Neural progenitor cell (in vitro differentiated cells): ENCODE measurements around the gene CCDC97. TPM values are rescaled to one million over a fixed set of nuclear protein-coding genes. Genes with fewer than 3 reads are reported as not detected.

Experiments
- DNase-seq: peaks from one replicate; pipeline ENCODE4 v3.0.0-alpha.2; 2016; ENCODE audit warnings: low spot score
- H2AFZ ChIP-seq: fragments of 200-600 bp; sonication (generic); replicated peaks from 2 replicates; pipeline ENCODE4 v1.6.1; 2016; ENCODE audit warnings: antibody characterized with exemption
- H3F3A ChIP-seq: fragments of 200-600 bp; sonication (generic); 2 replicates; pipeline ENCODE4 v1.6.1; 2016; ENCODE audit warnings: antibody characterized with exemption, low read depth
- H3K27ac ChIP-seq: fragments of 200-600 bp; sonication (generic); 2 replicates; pipeline ENCODE4 v1.5.1; 2016; ENCODE audit warnings: mild to moderate bottlenecking
- H3K27me3 ChIP-seq: fragments of 200-600 bp; sonication (generic); 2 replicates; pipeline ENCODE4 v1.6.1; 2016; ENCODE audit warnings: mild to moderate bottlenecking, moderate library complexity
- H3K36me3 ChIP-seq: fragments of 200-600 bp; sonication (generic); 2 replicates; pipeline ENCODE4 v1.5.1; 2016
- H3K4me1 ChIP-seq: fragments of 200-600 bp; sonication (generic); 2 replicates; pipeline ENCODE4 v1.6.1; 2016; ENCODE audit warnings: mixed run types
- H3K4me2 ChIP-seq: fragments of 200-600 bp; sonication (generic); 2 replicates; pipeline ENCODE4 v1.6.1; 2016
- H3K4me3 ChIP-seq: fragments of 200-600 bp; sonication (generic); 2 replicates; pipeline ENCODE4 v1.5.1; 2016
- H3K79me2 ChIP-seq: fragments of 200-600 bp; sonication (generic); 2 replicates; pipeline ENCODE4 v1.6.1; 2016; ENCODE audit warnings: low read depth
- H3K9ac ChIP-seq: fragments of 200-600 bp; sonication (generic); 2 replicates; pipeline ENCODE4 v1.6.1; 2016
- H3K9me3 ChIP-seq: fragments of 200-600 bp; sonication (generic); 2 replicates; pipeline ENCODE4 v1.5.1; 2016; ENCODE audit warnings: low read depth
- H4K20me1 ChIP-seq: fragments of 200-600 bp; sonication (generic); 2 replicates; pipeline ENCODE4 v1.6.1; 2016; ENCODE audit warnings: low read depth
- H3K27ac Mint-ChIP-seq: 3 replicates; pipeline ENCODE4 v1.8.0; 2021; ENCODE audit warnings: mixed read lengths
- H3K27me3 Mint-ChIP-seq: 2 replicates; pipeline ENCODE4 v1.8.0; 2022; ENCODE audit warnings: low read depth, mild to moderate bottlenecking, inconsistent platforms, moderate library complexity, mixed read lengths; ENCODE audit not compliant: insufficient read depth
- H3K36me3 Mint-ChIP-seq: 3 replicates; pipeline ENCODE4 v1.8.0; 2021; ENCODE audit warnings: mixed read lengths
- H3K4me1 Mint-ChIP-seq: 3 replicates; pipeline ENCODE4 v1.8.0; 2021; ENCODE audit warnings: mixed read lengths
- H3K4me3 Mint-ChIP-seq: 3 replicates; pipeline ENCODE4 v1.8.0; 2021; ENCODE audit warnings: mild to moderate bottlenecking, moderate library complexity, mixed read lengths
- H3K9me3 Mint-ChIP-seq: 3 replicates; pipeline ENCODE4 v1.8.0; 2020; ENCODE audit warnings: mixed read lengths
- CTCF ChIP-seq: fragments of 200-600 bp; sonication (generic); IDR thresholded peaks from 2 replicates; pipeline ENCODE4 v1.5.1; 2017; ENCODE audit warnings: antibody characterized with exemption, mild to moderate bottlenecking
- EZH2 ChIP-seq: fragments of 200-600 bp; sonication (generic); IDR thresholded peaks from 2 replicates; pipeline ENCODE4 v1.6.1; 2017; ENCODE audit warnings: antibody characterized with exemption, mild to moderate bottlenecking, moderate library complexity
- EZH2phosphoT487 ChIP-seq: fragments of 200-600 bp; sonication (generic); IDR thresholded peaks from 2 replicates; pipeline ENCODE4 v1.6.1; 2017; ENCODE audit warnings: antibody characterized with exemption
- total RNA-seq: library from RNA; depleted of rRNA; stranded (reverse); fragments of >200 nt; gene quantifications from 2 replicates; pipeline ENCODE4 v1.2.3, GENCODE V29; 2015; ENCODE audit warnings: low replicate concordance

Gene CCDC97
- total RNA-seq, 1 donor from 2014 or later: 19.1 TPM

- no peaks in the 10 kb centered on the region for H3K9me3 ChIP-seq
- no peak overlapping the region for H3K27ac ChIP-seq
- peaks cover 2% of the 10 kb centered on the region for H3K4me1 ChIP-seq
- peaks cover 27% of the 10 kb centered on the region for H3K36me3 Mint-ChIP-seq
- no peak for DNase-seq
- peaks cover 4% of the 10 kb centered on the region for H3K36me3 ChIP-seq
- no peak overlapping the region for H3K4me2 ChIP-seq
- peaks cover 5% of the 10 kb centered on the region for H3F3A ChIP-seq
- no peak overlapping the region for H3K4me3 ChIP-seq
- no peaks in the 10 kb centered on the region for H3K9me3 Mint-ChIP-seq
- H2AFZ ChIP-seq: no peak overlapping the region
- H4K20me1 ChIP-seq: no peaks in the 10 kb centered on the region
- H3K79me2 ChIP-seq: peaks cover 17% of the 10 kb centered on the region
- peaks cover 5% of the 10 kb centered on the region for H3K4me1 Mint-ChIP-seq
- no peak overlapping the region for H3K9ac ChIP-seq
- TF ChIP-seq EZH2phosphoT487 (no peak), EZH2 (no peak), CTCF (no peak)
- no peak overlapping the region for H3K27ac Mint-ChIP-seq
- H3K4me3 Mint-ChIP-seq: no peak overlapping the region
- no peaks in the 10 kb centered on the region for H3K27me3 ChIP-seq
- peaks cover 4% of the 10 kb centered on the region for H3K27me3 Mint-ChIP-seq
These were observed 6.4 kb downstream of the CCDC97 start for GRCh38 chr19:41316306-41316920.

GRCh38 chr19:41318696-41319499 lies 8.9 kb downstream of the CCDC97 start:
- Histone ChIP-seq H3K4me3 (no peak overlapping the region), H3F3A (peaks cover 7% of the 10 kb centered on the region), H2AFZ (no peak overlapping the region), H3K79me2 (no peaks in the 10 kb centered on the region), H3K9me3 (no peaks in the 10 kb centered on the region), H3K4me1 (no peaks in the 10 kb centered on the region), H3K9ac (no peak overlapping the region), H3K27me3 (no peaks in the 10 kb centered on the region), H3K27ac (no peak overlapping the region), H3K36me3 (peaks cover 4% of the 10 kb centered on the region), H4K20me1 (peaks cover 8% of the 10 kb centered on the region), H3K4me2 (no peak overlapping the region)
- H3K36me3 Mint-ChIP-seq: peaks cover 21% of the 10 kb centered on the region
- TF ChIP-seq EZH2 (no peak), CTCF (no peak), EZH2phosphoT487 (no peak)
- H3K27me3 Mint-ChIP-seq: peaks cover 4% of the 10 kb centered on the region
- peaks cover 12% of the 10 kb centered on the region for H3K4me1 Mint-ChIP-seq
- no peak overlapping the region for H3K27ac Mint-ChIP-seq
- H3K4me3 Mint-ChIP-seq: no peak overlapping the region
- no peak for DNase-seq
- no peaks in the 10 kb centered on the region for H3K9me3 Mint-ChIP-seq

GRCh38 chr19:41319500-41320184 lies 9.7 kb downstream of the CCDC97 start:
- Histone ChIP-seq H3K36me3 (peaks cover 4% of the 10 kb centered on the region), H3K27me3 (no peaks in the 10 kb centered on the region), H3K9ac (no peak overlapping the region), H3F3A (peaks cover 14% of the 10 kb centered on the region), H3K4me2 (no peak overlapping the region), H3K4me1 (peaks cover 6% of the 10 kb centered on the region), H3K4me3 (no peak overlapping the region), H3K9me3 (no peaks in the 10 kb centered on the region), H4K20me1 (peaks cover 16% of the 10 kb centered on the region), H3K79me2 (no peaks in the 10 kb centered on the region), H2AFZ (no peak overlapping the region), H3K27ac (no peak overlapping the region)
- H3K27me3 Mint-ChIP-seq: peaks cover 5% of the 10 kb centered on the region
- no peak overlapping the region for H3K27ac Mint-ChIP-seq
- H3K36me3 Mint-ChIP-seq: peaks cover 21% of the 10 kb centered on the region
- no peaks in the 10 kb centered on the region for H3K9me3 Mint-ChIP-seq
- H3K4me1 Mint-ChIP-seq: peaks cover 20% of the 10 kb centered on the region
- no peak for TF ChIP-seq CTCF
- TF ChIP-seq EZH2: no peak
- no peak for TF ChIP-seq EZH2phosphoT487
- H3K4me3 Mint-ChIP-seq: no peak overlapping the region
- DNase-seq: no peak
